CD4-positive, alpha-beta T cell treated with Interleukin-15 for 1 hour (primary cell): Measurements from ENCODE around the gene KCNS1.
"Not testable (repeated sequence)": the region's sequence is repeated elsewhere in the genome, so short reads cannot be mapped to it uniquely, and the experiment has no call there.

ENCODE experiments used
- DNase-seq: peaks from one replicate; pipeline ENCODE4 v3.0.0-alpha.2; 2020

KCNS1 gene, protein sequence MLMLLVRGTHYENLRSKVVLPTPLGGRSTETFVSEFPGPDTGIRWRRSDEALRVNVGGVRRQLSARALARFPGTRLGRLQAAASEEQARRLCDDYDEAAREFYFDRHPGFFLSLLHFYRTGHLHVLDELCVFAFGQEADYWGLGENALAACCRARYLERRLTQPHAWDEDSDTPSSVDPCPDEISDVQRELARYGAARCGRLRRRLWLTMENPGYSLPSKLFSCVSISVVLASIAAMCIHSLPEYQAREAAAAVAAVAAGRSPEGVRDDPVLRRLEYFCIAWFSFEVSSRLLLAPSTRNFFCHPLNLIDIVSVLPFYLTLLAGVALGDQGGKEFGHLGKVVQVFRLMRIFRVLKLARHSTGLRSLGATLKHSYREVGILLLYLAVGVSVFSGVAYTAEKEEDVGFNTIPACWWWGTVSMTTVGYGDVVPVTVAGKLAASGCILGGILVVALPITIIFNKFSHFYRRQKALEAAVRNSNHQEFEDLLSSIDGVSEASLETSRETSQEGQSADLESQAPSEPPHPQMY

DNA sequence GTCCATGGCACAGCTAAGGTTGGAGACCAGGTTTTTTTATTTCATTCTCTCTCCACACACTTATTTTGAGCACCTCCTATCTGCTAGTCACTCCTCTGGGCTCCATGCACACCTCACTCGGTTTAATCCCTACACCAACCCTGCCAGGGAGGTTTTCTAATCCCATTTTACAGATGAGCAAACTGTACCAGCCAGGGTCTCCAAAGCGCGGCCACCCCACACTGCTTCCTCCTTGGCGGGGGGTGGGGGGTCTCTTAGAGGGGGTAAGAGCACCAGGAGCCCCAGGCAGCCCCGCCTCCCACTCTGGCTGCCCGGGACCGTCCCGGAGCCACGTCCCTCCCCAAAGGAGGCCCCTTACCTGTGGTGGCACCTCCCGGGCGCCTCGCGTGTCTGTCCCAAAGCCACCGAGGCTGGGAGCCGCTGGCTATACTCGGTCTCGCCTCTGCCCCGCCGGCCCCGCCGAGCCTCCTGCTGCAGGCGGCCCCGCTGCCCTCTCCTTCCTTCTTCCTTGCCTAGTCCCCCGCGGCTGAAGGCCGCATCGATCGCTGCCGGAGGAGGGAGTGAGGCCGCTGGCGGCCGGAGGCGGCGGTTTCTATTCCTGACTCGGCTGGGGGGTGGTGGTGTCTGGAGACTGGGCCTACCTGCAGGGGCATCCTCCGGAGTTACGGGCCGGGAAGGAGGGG lies at the start of gene KCNS1:
TSS of gene KCNS1 (minus strand) at position 565 of the 683 bp plus-strand sequence. CDS start 1,891 bp downstream, outside the sequence.
- no peak for DNase-seq

DNA sequence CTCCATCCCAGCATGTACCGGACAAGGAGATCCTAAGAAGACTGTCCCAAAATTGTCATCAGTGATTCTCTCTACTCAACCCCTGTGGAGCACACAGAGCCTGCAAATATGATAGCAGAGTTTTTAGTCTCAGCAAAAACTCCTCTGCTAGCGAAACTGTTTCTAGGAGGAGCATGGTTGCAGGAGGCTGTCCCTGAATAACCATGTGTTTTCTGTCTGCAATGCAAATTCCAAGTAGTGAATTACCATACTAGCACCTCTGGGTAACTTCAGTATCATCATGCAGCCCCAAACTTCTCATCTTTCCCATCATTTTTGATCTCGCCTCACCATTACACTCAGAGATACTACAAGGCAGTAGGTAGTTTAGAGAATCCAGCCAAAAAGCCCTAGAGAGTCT lies 48.1 kb upstream of the KCNS1 start:
- DNase-seq, result no peak

DNA sequence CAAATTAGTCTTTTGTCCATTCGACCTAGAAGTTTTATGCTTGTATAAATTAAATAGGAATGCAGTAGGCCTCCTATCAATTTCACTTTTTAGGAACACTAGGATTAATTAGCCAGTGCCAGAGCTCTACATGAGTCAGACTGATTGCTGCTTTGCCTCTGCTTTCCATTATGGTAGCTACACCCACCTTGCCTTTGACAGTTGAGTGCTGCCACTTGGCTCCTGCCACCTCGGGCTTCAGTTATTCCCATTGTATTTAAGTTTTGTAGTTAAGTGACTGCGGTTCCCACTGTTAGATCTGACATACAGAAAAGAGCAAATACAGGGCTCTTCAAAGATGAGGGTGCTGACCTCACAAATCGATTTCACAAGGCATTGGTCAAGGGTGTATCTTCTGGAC lies 39.9 kb upstream of the KCNS1 start:
- no peak for DNase-seq

DNA sequence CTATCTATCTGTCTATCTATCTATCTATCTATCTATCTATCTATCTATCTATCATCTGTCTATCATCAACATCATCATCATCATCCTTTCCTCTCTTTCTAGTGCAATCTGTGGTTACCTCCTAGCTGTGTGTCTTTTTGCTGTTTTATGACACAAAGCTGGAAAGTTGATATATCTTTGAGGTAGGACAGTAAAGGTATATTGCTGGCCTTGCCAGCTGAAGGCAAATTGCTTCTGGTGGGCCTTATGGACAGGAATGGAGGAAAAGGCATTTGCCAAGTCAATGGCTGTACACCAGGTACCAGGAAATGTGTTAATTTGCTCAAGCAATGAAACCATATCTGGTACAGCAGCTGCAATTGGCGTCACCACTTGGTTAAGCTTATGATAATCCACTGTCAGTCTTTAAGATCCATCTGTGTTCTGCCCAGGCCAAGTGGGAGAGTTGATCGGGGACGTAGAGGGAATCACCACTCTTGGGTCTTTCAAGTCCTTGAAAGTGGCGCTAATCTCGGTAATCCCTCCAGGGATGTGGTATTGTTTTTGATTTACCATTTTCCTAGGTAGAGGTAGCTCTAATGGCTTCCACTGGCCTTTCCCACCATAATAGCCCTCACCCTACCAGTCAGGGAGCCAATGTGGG lies 38.9 kb upstream of the KCNS1 start:
- DNase-seq, result not testable (repeated sequence)

DNA sequence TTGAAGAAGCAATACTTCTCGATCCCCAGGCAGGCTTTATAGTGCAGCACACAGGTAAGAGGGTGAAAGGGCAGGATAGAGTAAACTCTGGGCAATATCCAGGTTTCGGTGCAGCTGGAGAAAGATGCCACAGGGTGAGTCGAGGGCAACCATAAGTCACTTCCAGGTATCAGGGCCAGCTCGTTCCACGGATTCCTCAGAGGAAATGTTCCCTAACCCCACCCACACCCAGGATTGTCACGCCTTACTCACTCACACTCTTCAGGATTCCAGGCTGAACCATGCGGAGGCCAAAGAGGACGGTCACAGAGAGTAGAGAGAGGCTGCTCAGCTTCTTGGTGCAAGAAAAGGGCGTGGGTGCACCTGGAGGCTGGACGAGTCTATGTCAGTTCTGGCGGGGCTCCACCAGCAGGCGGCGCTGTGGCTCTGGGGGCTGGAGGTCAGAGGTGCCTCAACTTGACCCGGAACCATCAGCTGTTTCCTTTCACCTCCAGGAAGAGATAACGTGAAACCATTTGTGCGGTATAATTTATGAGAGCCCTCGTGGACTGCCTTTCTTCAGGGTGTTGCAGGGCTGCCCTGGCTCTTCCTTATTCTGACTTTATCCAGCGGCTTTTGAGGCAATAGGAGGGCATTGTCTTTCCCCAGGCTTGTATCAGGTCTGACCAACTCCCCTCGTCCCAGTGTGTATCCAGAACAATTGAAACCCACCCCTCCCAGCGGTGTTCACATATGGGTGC lies 37.8 kb upstream of the KCNS1 start:
- peak; percentile 34 for DNase-seq

DNA sequence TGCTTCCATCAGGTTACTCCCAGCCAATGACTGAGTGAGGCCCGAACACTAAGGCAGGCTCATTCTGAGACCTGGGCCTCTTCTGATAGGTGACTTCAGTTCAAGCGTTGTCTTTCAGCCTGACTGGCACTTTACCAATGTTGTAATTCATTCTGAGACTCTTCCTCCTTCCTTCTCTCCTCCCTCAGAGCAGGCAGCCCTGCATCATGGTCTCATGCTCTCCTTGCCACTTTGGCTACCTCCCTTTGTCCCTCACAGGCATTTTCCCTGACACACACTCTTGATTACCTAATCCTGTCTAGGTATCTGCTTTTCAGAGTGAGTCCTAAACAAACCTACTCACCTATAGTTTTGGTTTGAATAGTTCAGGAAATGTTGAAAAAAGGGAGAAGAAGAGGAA lies 36.0 kb upstream of the KCNS1 start:
- no peak for DNase-seq

DNA sequence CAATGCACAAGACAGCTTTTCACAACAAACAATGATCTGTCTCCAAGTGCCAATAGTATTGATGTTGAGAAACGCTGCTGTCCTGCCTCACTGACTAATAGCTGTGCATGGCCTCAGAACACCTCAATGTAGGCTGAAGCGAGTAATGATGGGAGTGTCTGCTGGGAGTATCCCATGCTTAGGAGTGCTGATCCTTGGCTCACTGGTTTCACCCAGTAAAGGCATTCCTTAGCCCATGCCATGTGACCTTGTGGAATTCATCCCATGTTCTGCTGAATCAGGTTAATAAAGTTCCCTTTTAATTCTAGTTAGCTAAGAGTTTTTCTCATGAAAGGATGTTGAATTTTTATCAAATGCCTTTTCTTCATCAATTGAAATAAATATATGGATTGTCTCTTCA lies 27.2 kb upstream of the KCNS1 start:
- no peak for DNase-seq

DNA sequence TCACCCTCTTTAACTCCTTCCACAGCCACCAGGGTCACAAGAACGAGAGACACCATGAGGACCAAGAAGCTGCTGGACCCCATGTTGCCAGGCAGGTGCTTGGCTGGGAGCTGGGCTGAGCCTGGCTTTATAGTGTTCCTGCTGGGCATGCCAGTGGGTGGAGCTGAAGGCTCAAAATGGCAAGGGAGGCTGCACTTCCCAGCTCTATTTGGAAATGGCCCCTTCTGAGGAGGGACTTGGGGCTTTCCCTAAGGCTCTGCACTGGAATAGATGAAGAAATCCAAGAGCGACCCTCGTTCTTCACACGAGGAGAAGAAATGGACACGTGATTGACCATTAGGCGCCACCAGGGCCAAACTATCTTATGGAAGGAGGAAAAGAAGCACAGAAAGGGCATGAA lies 23.4 kb upstream of the KCNS1 start, which contains the start of gene WFDC12:
TSS of gene WFDC12 (minus strand) at position 101 of the 400 bp plus-strand sequence. CDS start at position 83, 18 bp downstream.
- no peak for DNase-seq

DNA sequence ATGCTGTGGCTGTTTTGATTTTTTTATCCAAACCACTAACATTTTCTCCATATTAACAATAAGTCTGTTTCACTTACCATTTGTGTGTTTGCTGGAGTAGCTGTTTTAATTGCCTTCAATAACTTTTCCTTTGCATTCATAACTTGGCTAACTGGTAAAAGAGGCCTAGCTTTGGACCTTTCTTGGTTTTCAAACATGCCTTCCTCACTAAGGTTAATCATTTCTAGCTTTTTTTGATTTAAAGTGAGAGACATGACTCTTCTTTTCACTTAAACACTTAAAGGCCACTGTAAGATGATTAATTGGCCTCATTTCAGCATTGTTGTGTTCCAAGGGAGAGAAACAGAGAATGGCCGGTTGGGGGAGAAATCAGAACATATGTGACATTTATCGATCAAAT lies 20.5 kb upstream of the KCNS1 start:
- DNase-seq, result no peak

DNA sequence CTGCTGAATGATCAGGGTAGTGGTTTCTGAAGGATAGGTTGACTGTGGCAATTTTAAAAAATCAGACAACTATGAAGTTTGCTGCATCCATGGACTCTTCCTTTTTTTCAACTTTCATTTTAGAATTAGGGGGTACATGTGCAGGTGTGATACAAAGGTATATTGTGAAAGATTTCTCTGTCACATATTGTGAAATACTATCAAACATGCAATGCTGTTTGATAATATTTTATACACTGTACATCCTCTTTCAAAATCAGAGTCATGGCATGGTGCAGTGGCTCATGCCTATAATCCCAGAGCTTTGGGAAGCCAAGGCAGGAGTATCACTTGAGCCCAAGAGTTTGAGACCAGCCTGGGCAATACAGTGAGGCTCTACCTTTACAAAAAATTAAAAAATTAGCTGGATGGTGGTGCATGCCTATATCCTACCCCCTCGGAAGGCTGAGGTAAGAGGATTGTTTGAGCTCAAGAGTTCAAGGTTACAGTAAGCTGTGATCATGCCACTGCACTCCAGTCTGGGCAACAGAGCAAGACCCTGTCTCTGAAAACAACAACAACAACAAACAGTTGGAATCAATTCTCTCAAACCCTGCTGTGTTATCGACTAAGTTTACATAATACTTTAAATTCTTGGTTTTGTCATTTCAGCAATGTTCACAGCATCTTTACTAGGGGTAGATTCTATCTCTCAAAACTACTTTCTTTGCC lies 18.8 kb upstream of the KCNS1 start:
- DNase-seq, result no peak

DNA sequence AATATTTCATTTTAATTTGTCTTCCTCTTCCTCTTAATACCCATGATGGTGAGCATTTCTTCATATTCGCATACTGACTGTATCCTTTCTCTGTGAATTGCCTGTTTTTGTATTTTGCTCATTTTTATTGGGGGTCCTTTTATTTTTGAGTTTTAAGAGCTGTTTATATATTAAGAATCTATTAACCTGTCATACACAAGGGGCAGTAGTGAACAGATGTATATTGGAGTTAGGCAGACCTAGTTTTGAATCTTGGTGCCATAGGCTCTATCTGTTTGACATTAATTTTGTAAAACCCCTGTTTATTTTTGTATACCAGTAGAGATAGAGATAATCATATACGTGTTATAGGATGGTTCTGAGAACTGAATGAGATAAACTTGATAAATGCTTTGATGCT lies 17.1 kb upstream of the KCNS1 start:
- DNase-seq, result no peak

DNA sequence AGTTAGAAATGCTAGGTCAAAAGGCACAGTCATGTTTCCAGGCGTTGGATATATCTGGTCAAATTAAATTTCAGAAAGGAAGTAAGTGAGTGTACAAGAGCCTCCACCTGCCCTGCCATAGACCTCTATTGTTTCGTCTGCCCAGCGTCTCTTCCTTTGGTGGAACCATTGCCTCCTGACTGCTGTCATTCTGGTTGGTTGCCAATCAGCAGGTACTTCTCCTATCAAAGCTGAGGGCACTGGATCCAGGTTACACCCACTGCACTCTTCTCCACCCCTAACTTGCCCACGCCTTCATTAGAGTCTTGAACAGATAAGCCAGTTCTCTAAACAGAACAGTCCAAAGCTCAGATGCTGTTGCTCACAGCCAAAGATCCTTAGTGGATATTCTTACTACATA lies 16.7 kb upstream of the KCNS1 start:
- no peak for DNase-seq

DNA sequence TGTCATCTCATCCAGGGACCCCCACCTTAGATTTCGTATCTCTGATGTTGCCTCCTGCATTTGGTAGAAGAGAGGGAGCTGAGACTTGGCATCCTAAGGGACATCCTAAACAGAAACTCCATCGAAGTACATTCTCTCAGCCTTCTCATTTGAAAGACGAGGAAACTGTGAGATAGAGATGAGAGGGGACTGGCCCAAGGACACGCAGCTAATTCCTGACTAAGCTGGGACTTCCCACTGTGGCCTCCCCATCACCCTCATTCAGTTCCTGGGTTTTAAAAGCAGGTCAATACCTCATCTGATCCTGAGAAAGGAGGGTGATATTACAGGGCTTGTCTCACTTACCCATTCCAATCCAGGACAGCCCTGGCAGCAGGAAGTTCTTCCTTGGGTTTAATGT lies 14.9 kb upstream of the KCNS1 start:
- DNase-seq, result no peak

DNA sequence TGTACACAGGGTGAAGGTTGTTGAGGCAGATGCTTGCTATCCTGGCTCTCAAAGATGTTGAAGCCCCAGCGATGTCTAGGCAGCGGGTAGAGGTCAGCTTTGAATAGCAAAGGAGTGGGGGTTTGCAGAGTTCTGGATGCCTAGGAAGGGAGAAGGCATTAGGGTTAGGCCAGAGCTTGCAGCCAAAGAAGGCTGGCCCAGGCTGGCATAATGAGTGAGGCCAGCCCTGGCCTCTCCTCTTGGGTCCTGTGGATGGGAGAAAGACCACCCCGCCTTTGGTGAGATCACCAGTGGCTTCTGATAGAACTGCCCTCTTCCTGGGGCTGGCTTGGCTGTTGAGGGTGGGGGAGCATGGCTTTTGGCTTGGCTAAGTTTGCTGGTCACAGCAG lies 14.5 kb upstream of the KCNS1 start:
- no peak for DNase-seq

DNA sequence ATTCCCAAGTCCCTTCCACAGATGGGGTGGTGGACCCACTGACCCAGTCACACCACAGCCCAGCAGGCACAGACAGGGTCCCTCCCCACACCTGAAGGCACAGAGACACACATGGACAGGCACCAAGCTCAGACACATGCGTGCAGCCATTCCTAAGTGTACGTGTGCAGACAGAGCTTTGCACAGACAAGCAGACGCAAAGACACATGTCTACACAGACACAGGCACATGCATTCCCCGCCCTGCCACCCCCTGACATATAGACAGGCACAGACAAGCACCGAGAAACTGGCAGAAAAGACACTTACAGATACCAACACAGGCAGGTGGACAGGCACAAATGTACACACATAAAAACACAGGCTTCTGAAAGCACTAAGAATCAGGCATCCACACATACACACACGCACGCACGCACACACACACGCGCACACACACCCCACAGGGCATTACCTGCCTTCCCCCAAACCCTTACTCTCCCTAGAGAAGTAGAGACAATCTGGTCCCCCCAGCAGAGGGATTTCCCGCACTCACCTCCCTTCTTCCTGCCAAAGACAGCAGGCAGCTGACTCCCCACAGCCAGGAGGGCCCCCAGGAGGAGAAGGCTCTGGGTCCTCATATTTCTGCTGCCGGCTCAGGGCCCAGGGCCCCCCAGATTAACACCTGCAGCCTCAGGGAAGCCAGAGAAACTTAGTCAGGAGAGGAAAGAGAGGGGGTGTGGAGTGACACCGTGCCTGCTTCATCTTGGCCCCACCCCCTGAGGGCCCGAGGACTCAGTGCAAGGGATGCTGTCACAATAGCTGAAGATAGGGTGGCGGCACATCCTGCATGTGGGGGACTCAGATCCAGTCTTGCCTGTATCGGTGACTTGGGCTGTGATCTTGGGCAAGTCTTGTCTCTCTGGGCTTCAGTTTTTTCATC lies 13.8 kb upstream of the KCNS1 start, which contains the start of gene WFDC5:
TSS of gene WFDC5 (minus strand) at position 710 of the 921 bp plus-strand sequence. CDS start at position 619, 91 bp downstream.
- DNase-seq, result no peak

DNA sequence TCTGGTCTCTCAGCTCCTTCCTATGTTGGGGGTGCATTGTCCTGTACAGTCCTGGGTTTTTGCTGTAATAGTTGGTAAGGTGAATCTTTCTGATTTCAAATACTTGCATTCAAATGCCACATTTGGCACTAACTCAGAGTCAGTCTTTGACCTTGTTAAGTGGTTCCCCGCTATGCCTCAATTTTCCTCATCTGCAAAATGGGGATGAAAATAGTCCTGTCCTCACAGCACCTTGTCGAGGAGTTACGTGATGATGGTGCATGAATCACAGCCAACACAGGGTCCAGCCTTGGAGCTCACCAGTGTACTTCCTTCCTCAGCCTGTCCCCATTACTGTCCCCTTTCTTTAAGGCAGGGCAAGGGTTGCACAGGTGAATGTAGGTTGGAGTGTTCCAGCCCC lies 12.9 kb upstream of the KCNS1 start:
- no peak for DNase-seq

DNA sequence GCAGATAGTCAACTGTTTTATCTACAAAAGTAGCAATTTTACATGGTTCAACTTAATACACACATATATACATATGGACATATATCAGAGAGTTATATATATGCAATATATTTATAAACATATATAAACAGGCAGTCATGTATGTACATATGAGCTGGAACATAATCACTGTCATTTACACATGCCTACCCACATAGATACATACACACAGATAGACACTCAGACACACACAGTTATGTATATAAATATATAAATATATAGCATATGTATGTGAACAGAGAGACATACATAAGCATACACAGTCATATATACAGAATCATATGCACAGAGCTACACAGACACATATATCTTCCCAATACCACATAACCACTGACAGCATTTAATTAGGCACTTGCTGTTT lies 11.8 kb upstream of the KCNS1 start:
- DNase-seq, result no peak

DNA sequence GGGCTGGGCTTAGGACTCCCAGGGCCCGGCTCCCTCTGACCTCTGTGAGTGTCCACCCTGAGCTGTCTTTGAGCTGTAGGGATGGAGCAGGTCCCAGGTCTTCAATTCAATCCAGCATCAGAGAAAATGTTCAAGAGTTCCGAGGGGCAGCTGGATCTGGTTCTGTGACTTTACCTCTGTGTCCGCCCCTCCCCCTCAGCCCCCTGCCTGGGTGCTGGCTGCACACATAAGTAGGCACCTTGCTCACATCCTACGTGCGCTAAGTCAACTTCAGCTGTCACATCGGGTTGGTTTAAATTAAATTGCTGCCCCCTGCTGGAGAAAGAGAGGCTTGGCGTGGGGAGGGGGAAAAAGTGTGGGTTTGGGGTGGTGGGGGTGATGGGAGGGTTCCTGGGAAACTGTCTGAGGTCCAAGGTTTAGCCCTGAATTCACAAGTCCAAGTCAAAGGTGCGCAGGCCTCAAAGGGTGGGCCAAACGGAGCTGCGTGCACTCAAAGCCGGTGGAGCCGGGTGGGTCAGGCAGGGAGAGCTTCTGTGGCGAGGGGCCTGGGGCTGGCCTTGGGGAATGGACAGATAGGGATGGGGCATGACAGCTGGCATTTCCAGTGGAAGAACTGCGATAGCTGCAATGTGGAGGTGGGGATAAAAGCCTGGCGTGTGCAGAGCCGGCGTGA lies 11.0 kb upstream of the KCNS1 start:
- no peak for DNase-seq

DNA sequence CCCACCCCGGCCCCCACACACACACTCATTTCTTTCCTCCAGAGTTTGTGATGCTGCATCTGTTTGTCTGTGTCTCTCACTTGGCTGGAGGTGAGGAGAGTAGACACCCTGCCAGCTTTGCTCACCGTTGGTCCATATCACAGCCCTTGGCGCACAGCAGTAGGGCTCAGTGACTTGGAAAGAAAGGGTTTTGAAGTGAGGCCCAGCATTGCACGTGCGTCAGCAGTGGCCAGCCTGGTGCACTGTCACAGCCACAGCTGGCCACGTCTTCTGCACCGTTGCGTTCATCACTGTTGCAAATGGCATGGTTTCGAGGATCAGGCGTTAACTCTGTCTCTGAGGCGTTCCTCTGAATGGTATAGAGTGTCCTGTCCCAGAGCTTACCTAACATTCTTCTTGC lies 10.4 kb upstream of the KCNS1 start:
- DNase-seq, result no peak

DNA sequence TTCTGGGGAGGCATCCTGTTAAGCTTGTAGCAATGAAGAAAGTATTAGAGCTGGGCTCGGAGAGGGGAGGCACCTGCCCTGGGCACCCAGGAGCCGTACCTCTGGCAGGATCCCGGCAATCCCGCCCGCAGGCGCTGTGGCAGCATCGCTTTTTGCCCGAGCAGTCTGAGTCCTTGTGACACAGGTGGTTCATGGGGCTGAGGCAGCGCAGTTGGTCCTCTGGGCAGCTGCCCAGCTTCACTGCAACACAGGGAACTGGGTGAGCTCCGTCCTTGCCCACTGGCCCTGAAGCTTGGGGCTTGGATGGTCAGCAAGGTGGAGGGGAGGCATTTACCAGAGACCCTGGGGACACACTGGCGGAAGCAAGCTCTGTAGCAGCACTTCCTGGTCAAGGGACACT lies 9.4 kb upstream of the KCNS1 start:
- no peak for DNase-seq
